ENCODE results near the gene HEY2.

The HEY2 gene

GRCh38 chr6:125743604-125744003 lies 5.8 kb upstream of the HEY2 start:
- no peak for DNase-seq (ENCODE audit: low read depth, low spot score)

- DNase-seq (ENCODE audit: low read depth, low spot score): no peak
Measured at GRCh38 chr6:125745281-125746018, 4.0 kb upstream of the HEY2 start.

- DNase-seq (ENCODE audit: low read depth, low spot score): no peak
Measured at GRCh38 chr6:125746019-125746414, 3.4 kb upstream of the HEY2 start.

- no peak for DNase-seq (ENCODE audit: low read depth, low spot score)
Measured at GRCh38 chr6:125746731-125747588, 2.5 kb upstream of the HEY2 start.

GRCh38 chr6:125747589-125748405 lies 1.6 kb upstream of the HEY2 start:
- no peak for DNase-seq (ENCODE audit: low read depth, low spot score)

GRCh38 chr6:125748406-125749172 lies 843 bp upstream of the HEY2 start:
- no peak for DNase-seq (ENCODE audit: low read depth, low spot score)

- no peak for DNase-seq (ENCODE audit: low read depth, low spot score)
Measured at GRCh38 chr6:125749865-125750691, 646 bp downstream of the HEY2 start.

- DNase-seq (ENCODE audit: low read depth, low spot score): no peak
Measured at GRCh38 chr6:125750692-125751333, 1.4 kb downstream of the HEY2 start.

GRCh38 chr6:125751334-125751916 lies 2.0 kb downstream of the HEY2 start:
- DNase-seq (ENCODE audit: low read depth, low spot score): no peak

GRCh38 chr6:125752773-125753172 lies 3.3 kb downstream of the HEY2 start:
- no peak for DNase-seq (ENCODE audit: low read depth, low spot score)

- DNase-seq (ENCODE audit: low read depth, low spot score): no peak
Measured at GRCh38 chr6:125753218-125753936, 3.9 kb downstream of the HEY2 start.

GRCh38 chr6:125753937-125754259 lies 4.5 kb downstream of the HEY2 start:
- DNase-seq (ENCODE audit: low read depth, low spot score): no peak

- DNase-seq (ENCODE audit: low read depth, low spot score): no peak
Measured at GRCh38 chr6:125754566-125754965, 5.1 kb downstream of the HEY2 start.

- no peak for DNase-seq (ENCODE audit: low read depth, low spot score)
Measured at GRCh38 chr6:125759184-125759902, 9.9 kb downstream of the HEY2 start.

- no peak for DNase-seq (ENCODE audit: low read depth, low spot score)
Measured at GRCh38 chr6:125759959-125760457, 10.6 kb downstream of the HEY2 start.

- DNase-seq (ENCODE audit: low read depth, low spot score): no peak
Measured at GRCh38 chr6:125764121-125764671, 14.8 kb downstream of the HEY2 start.

- no peak for DNase-seq (ENCODE audit: low read depth, low spot score)
Measured at GRCh38 chr6:125765944-125766343, 16.5 kb downstream of the HEY2 start.

- DNase-seq (ENCODE audit: low read depth, low spot score): no peak
Measured at GRCh38 chr6:125766641-125767040, 17.2 kb downstream of the HEY2 start.
